ENCODE data around the gene EMD.
"Not testable (repeated sequence)": the region's sequence is repeated elsewhere in the genome, so short reads cannot be mapped to it uniquely, and the experiment has no call there.

GRCh38 chrX:154343620-154344019 is 35.5 kb upstream of the EMD start:
- not testable (repeated sequence) for TF ChIP-seq CTCF, POLR2A (IDR thresholded peaks at IDR 0.05)

Measured in thyroid gland (tissue), 4 donors.